ENCODE measurements around the gene PPP4R2.

Gene PPP4R2, protein sequence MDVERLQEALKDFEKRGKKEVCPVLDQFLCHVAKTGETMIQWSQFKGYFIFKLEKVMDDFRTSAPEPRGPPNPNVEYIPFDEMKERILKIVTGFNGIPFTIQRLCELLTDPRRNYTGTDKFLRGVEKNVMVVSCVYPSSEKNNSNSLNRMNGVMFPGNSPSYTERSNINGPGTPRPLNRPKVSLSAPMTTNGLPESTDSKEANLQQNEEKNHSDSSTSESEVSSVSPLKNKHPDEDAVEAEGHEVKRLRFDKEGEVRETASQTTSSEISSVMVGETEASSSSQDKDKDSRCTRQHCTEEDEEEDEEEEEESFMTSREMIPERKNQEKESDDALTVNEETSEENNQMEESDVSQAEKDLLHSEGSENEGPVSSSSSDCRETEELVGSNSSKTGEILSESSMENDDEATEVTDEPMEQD

DNA sequence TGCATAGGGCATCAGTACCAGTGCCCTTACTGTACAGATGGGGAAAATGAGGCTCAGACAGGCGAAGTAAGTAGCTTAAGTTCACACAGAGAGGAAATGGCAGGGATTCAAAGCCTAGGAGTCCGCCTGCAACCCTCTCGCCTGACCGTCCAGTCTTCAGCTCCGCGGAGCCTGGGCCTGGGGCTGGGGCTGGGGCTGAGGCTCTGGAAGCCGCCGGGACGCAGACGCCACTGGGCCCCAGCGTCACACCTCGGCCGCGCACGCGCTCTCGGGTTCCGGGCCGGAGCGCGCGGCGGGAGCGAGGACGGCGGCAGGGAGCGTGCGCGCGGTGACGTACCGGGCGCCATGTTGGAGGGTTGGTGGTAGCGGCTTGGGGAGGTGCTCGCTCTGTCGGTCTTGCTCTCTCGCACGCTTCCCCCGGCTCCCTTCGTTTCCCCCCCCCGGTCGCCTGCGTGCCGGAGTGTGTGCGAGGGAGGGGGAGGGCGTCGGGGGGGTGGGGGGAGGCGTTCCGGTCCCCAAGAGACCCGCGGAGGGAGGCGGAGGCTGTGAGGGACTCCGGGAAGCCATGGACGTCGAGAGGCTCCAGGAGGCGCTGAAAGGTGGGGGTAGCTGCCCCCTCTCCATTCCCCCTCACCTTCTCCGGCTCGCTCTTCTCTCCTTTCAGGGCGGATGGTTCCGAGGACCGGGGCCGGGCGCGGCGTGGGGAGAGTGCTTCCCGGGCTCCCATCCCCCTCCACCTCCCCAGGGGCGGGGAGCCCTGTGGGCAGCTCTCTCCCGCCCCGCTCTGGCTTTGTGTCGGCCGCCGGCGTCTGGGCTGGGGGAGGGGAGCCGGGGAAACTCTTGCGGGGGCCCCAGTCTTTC lies at the start of gene PPP4R2:
Gene PPP4R2, plus strand, starts transcription at position 339 of the 861 bp plus-strand sequence. Its CDS starts 227 bp downstream, at position 566.
- Histone ChIP-seq H3K9me3 (ENCODE audit: control insufficient read depth in 2 of 2, low read length in 2 of 2) (no peaks in the 10 kb centered on the region), H3K4me1 (ENCODE audit: control insufficient read depth, insufficient read depth, low read length) (peaks cover 18% of the 10 kb centered on the region), H3K9ac (ENCODE audit: low read length in 2 of 2) (peak within 1 kb of the TSS; percentile 52 to 99), H3K36me3 (ENCODE audit: control insufficient read depth in 2 of 2, insufficient read depth in 2 of 2, low read length in 2 of 2) (peaks cover 4 to 8% of the 10 kb centered on the region in 2 donors), H3K27ac (ENCODE audit: low read length) (peak within 1 kb of the TSS; percentile 96), H3K27me3 (ENCODE audit: control insufficient read depth in 1 of 2, insufficient read depth in 2 of 2, low read length in 2 of 2) (no peaks in the 10 kb centered on the region), H3K4me3 (ENCODE audit: low read length in 2 of 2) (peak within 1 kb of the TSS; percentile 65 to 83)

GRCh38 chr3:72947715-72948490 lies 48.7 kb upstream of the PPP4R2 start:
- Histone ChIP-seq H3K4me1 (ENCODE audit: control insufficient read depth, insufficient read depth, low read length) (no peaks in the 10 kb centered on the region), H3K4me3 (ENCODE audit: low read length in 2 of 2) (no peak overlapping the region), H3K27ac (ENCODE audit: low read length) (no peak overlapping the region), H3K9me3 (ENCODE audit: control insufficient read depth in 2 of 2, low read length in 2 of 2) (no peaks in the 10 kb centered on the region), H3K27me3 (ENCODE audit: control insufficient read depth in 1 of 2, insufficient read depth in 2 of 2, low read length in 2 of 2) (no peaks in the 10 kb centered on the region), H3K36me3 (ENCODE audit: control insufficient read depth in 2 of 2, insufficient read depth in 2 of 2, low read length in 2 of 2) (no peaks in the 10 kb centered on the region), H3K9ac (ENCODE audit: low read length in 2 of 2) (no peak overlapping the region)

DNA sequence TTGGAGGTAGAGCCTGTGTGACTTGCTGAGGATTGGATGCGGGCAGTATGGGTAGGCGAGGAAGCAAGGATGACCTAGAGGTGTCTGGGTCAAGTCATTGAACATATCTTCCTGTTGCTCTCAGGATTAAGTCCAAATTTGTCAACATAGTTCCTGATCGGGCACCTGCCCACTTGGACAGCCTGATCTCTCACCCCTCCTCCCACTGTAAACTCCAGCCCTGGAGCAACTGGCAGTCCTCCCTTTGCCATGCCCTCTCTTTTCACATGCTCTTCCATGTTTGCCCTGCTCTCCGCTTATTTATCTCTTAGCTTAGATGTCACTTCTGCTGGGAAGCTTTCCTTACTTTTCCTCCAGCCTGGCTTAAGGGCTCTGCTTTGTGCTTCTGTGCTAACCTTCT lies 47.6 kb upstream of the PPP4R2 start:
- Histone ChIP-seq H3K27me3 (ENCODE audit: control insufficient read depth in 1 of 2, insufficient read depth in 2 of 2, low read length in 2 of 2) (no peaks in the 10 kb centered on the region), H3K4me1 (ENCODE audit: control insufficient read depth, insufficient read depth, low read length) (no peaks in the 10 kb centered on the region), H3K36me3 (ENCODE audit: control insufficient read depth in 2 of 2, insufficient read depth in 2 of 2, low read length in 2 of 2) (no peaks in the 10 kb centered on the region), H3K9me3 (ENCODE audit: control insufficient read depth in 2 of 2, low read length in 2 of 2) (no peaks in the 10 kb centered on the region), H3K27ac (ENCODE audit: low read length) (no peak overlapping the region), H3K4me3 (ENCODE audit: low read length in 2 of 2) (no peak overlapping the region), H3K9ac (ENCODE audit: low read length in 2 of 2) (no peak overlapping the region)

DNA sequence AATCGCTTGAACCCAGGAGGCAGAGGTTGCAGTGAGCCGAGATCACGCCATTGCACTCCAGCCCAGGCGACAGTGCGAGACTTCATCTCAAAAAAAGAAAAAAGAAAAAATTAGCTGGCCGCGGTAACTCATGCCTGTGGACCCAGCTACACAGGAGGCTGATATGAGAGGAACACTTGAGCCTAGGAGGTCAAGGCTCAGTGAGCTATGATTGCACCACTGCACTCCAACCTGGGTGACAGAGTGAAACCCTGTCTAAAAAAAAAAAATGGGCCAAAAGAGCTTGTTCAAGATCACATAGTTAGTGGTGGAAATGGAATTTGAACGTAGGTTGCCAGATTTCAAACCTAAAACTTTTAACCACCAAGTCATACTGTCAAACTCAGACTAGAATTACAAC lies 46.2 kb upstream of the PPP4R2 start:
- Histone ChIP-seq H3K9me3 (ENCODE audit: control insufficient read depth in 2 of 2, low read length in 2 of 2) (no peaks in the 10 kb centered on the region), H3K36me3 (ENCODE audit: control insufficient read depth in 2 of 2, insufficient read depth in 2 of 2, low read length in 2 of 2) (no peaks in the 10 kb centered on the region), H3K4me1 (ENCODE audit: control insufficient read depth, insufficient read depth, low read length) (no peaks in the 10 kb centered on the region), H3K27ac (ENCODE audit: low read length) (no peak overlapping the region), H3K4me3 (ENCODE audit: low read length in 2 of 2) (no peak overlapping the region), H3K27me3 (ENCODE audit: control insufficient read depth in 1 of 2, insufficient read depth in 2 of 2, low read length in 2 of 2) (no peaks in the 10 kb centered on the region), H3K9ac (ENCODE audit: low read length in 2 of 2) (no peak overlapping the region)

DNA sequence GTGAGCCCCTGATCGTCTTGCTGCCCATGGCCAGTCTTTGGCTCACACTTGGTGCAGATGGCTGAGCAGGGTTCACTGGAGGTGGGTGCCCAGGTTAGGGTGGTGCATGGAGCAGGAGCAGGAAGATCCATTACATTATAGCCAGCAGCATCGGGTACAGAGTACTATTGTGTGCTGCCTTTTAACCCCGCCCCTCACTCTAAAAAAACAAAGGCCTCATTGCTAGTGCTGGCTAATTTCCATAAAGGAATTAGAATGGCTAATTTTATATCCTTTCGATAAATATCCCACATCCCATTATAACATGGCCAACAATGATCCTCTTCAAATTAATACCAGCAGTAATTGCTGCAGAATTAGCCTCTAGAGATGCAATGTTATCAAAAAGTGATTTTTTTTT lies 45.8 kb upstream of the PPP4R2 start:
- Histone ChIP-seq H3K27ac (ENCODE audit: low read length) (no peak overlapping the region), H3K9me3 (ENCODE audit: control insufficient read depth in 2 of 2, low read length in 2 of 2) (no peaks in the 10 kb centered on the region), H3K4me3 (ENCODE audit: low read length in 2 of 2) (no peak overlapping the region), H3K27me3 (ENCODE audit: control insufficient read depth in 1 of 2, insufficient read depth in 2 of 2, low read length in 2 of 2) (no peaks in the 10 kb centered on the region), H3K36me3 (ENCODE audit: control insufficient read depth in 2 of 2, insufficient read depth in 2 of 2, low read length in 2 of 2) (no peaks in the 10 kb centered on the region), H3K9ac (ENCODE audit: low read length in 2 of 2) (no peak overlapping the region), H3K4me1 (ENCODE audit: control insufficient read depth, insufficient read depth, low read length) (no peaks in the 10 kb centered on the region)

DNA sequence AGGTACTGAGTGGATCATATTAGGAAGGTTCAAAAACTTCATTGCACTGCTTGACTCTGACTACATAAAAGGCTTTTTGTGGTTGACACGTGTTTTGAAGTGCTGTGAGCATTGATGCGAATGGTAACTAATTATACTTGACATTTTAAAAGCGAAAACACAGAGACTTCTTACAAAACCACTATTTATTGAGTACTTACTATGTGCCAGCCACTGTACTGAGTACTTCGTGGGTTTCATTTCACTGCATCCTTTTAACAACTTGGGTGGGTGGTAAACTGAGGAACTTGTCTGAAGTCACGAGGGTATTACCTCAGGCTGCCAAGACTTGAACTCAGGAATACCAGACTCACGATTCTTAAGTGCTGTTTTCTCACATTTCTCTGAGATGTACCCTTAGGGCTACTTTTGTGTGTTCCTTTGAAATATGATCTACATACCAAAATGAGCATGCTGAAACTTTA lies 45.3 kb upstream of the PPP4R2 start:
- H3K36me3 ChIP-seq (ENCODE audit: control insufficient read depth in 2 of 2, insufficient read depth in 2 of 2, low read length in 2 of 2) = no peaks in the 10 kb centered on the region
- no peaks in the 10 kb centered on the region for H3K4me1 ChIP-seq (ENCODE audit: control insufficient read depth, insufficient read depth, low read length)
- H3K27ac ChIP-seq (ENCODE audit: low read length) = no peak overlapping the region
- H3K27me3 ChIP-seq (ENCODE audit: control insufficient read depth in 1 of 2, insufficient read depth in 2 of 2, low read length in 2 of 2) = no peaks in the 10 kb centered on the region
- H3K9ac ChIP-seq (ENCODE audit: low read length in 2 of 2) = no peak overlapping the region
- H3K9me3 ChIP-seq (ENCODE audit: control insufficient read depth in 2 of 2, low read length in 2 of 2) = no peaks in the 10 kb centered on the region
- no peak overlapping the region for H3K4me3 ChIP-seq (ENCODE audit: low read length in 2 of 2)

- H3K9ac ChIP-seq (ENCODE audit: low read length in 2 of 2) = no peak overlapping the region
- no peaks in the 10 kb centered on the region for H3K36me3 ChIP-seq (ENCODE audit: control insufficient read depth in 2 of 2, insufficient read depth in 2 of 2, low read length in 2 of 2)
- no peaks in the 10 kb centered on the region for H3K4me1 ChIP-seq (ENCODE audit: control insufficient read depth, insufficient read depth, low read length)
- no peaks in the 10 kb centered on the region for H3K9me3 ChIP-seq (ENCODE audit: control insufficient read depth in 2 of 2, low read length in 2 of 2)
- H3K27ac ChIP-seq (ENCODE audit: low read length) = no peak overlapping the region
- no peak overlapping the region for H3K4me3 ChIP-seq (ENCODE audit: low read length in 2 of 2)
- H3K27me3 ChIP-seq (ENCODE audit: control insufficient read depth in 1 of 2, insufficient read depth in 2 of 2, low read length in 2 of 2) = no peaks in the 10 kb centered on the region
These were observed 43.2 kb upstream of the PPP4R2 start for GRCh38 chr3:72953325-72953956.

DNA sequence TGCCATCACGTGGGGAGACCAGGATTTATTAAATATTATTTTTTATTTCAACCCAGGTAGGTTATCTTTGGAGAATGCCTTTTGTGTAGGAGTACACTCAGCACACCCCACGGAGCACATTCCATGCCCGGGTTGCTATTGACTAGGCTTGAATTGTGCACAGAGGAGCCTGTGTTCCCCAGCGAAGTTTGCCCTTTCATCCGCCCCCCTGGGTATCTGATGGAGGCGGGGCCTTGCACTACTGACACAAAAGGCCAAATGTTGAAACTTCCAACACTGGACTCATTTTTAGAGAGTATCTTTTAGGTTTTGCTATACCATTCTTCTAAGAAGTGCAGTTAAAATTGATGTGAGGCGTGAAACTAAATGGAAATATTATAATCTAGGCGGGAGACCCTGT lies 39.3 kb upstream of the PPP4R2 start:
- no peaks in the 10 kb centered on the region for H3K4me1 ChIP-seq (ENCODE audit: control insufficient read depth, insufficient read depth, low read length)
- H3K4me3 ChIP-seq (ENCODE audit: low read length in 2 of 2) = no peak overlapping the region
- no peak overlapping the region for H3K27ac ChIP-seq (ENCODE audit: low read length)
- H3K27me3 ChIP-seq (ENCODE audit: control insufficient read depth in 1 of 2, insufficient read depth in 2 of 2, low read length in 2 of 2) = no peaks in the 10 kb centered on the region
- no peaks in the 10 kb centered on the region for H3K9me3 ChIP-seq (ENCODE audit: control insufficient read depth in 2 of 2, low read length in 2 of 2)
- H3K36me3 ChIP-seq (ENCODE audit: control insufficient read depth in 2 of 2, insufficient read depth in 2 of 2, low read length in 2 of 2) = no peaks in the 10 kb centered on the region
- H3K9ac ChIP-seq (ENCODE audit: low read length in 2 of 2) = no peak overlapping the region

DNA sequence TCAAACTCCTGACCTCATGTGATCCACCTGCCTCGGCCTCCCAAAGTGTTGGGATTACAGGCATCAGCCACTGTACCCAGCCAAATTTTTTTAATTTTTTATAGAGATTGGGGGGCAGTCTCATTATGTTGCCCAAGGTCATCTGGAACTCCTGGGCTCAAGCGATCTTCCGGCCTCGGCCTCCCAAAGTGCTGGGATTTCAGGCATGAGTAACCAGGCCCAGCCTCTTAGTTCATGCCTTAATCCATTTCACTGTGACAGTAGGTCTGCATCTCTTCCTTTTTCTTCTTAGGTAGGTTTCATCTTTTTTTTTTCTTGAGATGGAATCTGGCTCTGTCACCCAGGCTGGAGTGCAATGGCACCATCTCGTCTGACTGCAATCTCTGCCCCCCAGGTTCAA lies 37.3 kb upstream of the PPP4R2 start:
- no peak overlapping the region for H3K9ac ChIP-seq (ENCODE audit: low read length in 2 of 2)
- H3K9me3 ChIP-seq (ENCODE audit: control insufficient read depth in 2 of 2, low read length in 2 of 2) = no peaks in the 10 kb centered on the region
- H3K4me1 ChIP-seq (ENCODE audit: control insufficient read depth, insufficient read depth, low read length) = no peaks in the 10 kb centered on the region
- no peak overlapping the region for H3K27ac ChIP-seq (ENCODE audit: low read length)
- no peaks in the 10 kb centered on the region for H3K27me3 ChIP-seq (ENCODE audit: control insufficient read depth in 1 of 2, insufficient read depth in 2 of 2, low read length in 2 of 2)
- no peaks in the 10 kb centered on the region for H3K36me3 ChIP-seq (ENCODE audit: control insufficient read depth in 2 of 2, insufficient read depth in 2 of 2, low read length in 2 of 2)
- no peak overlapping the region for H3K4me3 ChIP-seq (ENCODE audit: low read length in 2 of 2)

Measured in stomach smooth muscle (tissue), 2 donors.